GM12878 (cell line): ENCODE results near the gene ELP4. TPM values are rescaled to one million over a fixed set of nuclear protein-coding genes. Genes with fewer than 3 reads are reported as not detected.

Experiments used
- ATAC-seq: fragments of 200-7000 bp; cut with Tn5 transposase; 3 replicates; pipeline ENCODE4 v1.9.1; 2020; ENCODE audit warnings: mild to moderate bottlenecking, moderate library complexity
- BruUV-seq: library from RNA; stranded (reverse); fragments of 400-500 nt; replicated peaks from 2 replicates; lab custom pipeline; 2021; lab: Mats Ljungman, UMichigan
- CTCF ChIA-PET: fragments of 300-600 bp; sonication (Branson Sonifier 250); formaldehyde crosslinking; extraction: SDS; loops from one replicate; lab custom pipeline; 2021; ENCODE audit warnings: inconsistent platforms; lab: Yijun Ruan, JAX
- POLR2A ChIA-PET: fragments of 350-600 bp; formaldehyde crosslinking; extraction: SDS; loops from one replicate; lab custom pipeline; 2021; ENCODE audit warnings: inconsistent platforms; lab: Charles Lee
- RAD21 ChIA-PET: fragments of 300-600 bp; sonication (Branson Sonifier 250); formaldehyde crosslinking; loops from one replicate; lab custom pipeline; 2023; ENCODE audit warnings: antibody characterized with exemption; ENCODE audit not compliant: unreplicated experiment; lab: Charles Lee
- SMC1A ChIA-PET: fragments of 300-600 bp; sonication (Branson Sonifier 250); formaldehyde crosslinking; loops from one replicate; lab custom pipeline; 2023; ENCODE audit not compliant: unreplicated experiment, uncharacterized antibody; lab: Charles Lee
- DNase-seq: peaks from one replicate; pipeline ENCODE4 v3.0.0-alpha.2; 2011; ENCODE audit warnings: low read depth, low spot score
- FAIRE-seq: peaks from 3 replicates; lab custom pipeline; 2011; peaks lifted over from hg19 to GRCh38; lab: Jason Lieb, UNC
- H2AFZ ChIP-seq: 2 replicates; pipeline ENCODE4 v1.6.0; 2011; ENCODE audit warnings: low read depth, low read length, control low read depth; ENCODE audit not compliant: control insufficient read depth
- H3K27ac ChIP-seq: 2 replicates; pipeline ENCODE4 v1.5.1; 2011; ENCODE audit warnings: control low read depth; ENCODE audit not compliant: control insufficient read depth, insufficient read depth
- H3K27me3 ChIP-seq, 2 experiments: replicated peaks in 1 of 2; 2 replicates each; pipeline versions ENCODE4 v1.6.0 to v1.6.1; 2011; ENCODE audit warnings: low read length in 1 of 2; ENCODE audit not compliant: control insufficient read depth in 2 of 2, insufficient read depth in 2 of 2
- H3K36me3 ChIP-seq, 2 experiments: 2 replicates each; pipeline ENCODE4 v1.5.1; 2011; ENCODE audit warnings: low read length in 1 of 2; ENCODE audit not compliant: control insufficient read depth in 2 of 2, insufficient read depth in 2 of 2
- H3K4me1 ChIP-seq: 2 replicates; pipeline ENCODE4 v1.6.1; 2011; ENCODE audit warnings: mild to moderate bottlenecking, low read length, moderate library complexity, mixed read lengths; ENCODE audit not compliant: control insufficient read depth, insufficient read depth
- H3K4me2 ChIP-seq: 2 replicates; pipeline ENCODE4 v1.6.0; 2011; ENCODE audit warnings: control low read depth; ENCODE audit not compliant: control insufficient read depth, insufficient read depth
- H3K4me3 ChIP-seq: fragments of 200-600 bp; sonication (generic); 2 replicates; pipeline ENCODE4 v1.5.1; 2016
- H3K79me2 ChIP-seq: 2 replicates; pipeline ENCODE4 v1.6.0; 2011; ENCODE audit warnings: low read length; ENCODE audit not compliant: control insufficient read depth, insufficient read depth
- H3K9ac ChIP-seq: 2 replicates; pipeline ENCODE4 v1.8.0; 2011; ENCODE audit warnings: low read length, control low read depth, mixed read lengths; ENCODE audit not compliant: control insufficient read depth, insufficient read depth
- H3K9me3 ChIP-seq: replicated peaks from 3 replicates; pipeline ENCODE4 v1.5.1; 2011; ENCODE audit warnings: mild to moderate bottlenecking, low read length; ENCODE audit not compliant: control insufficient read depth, insufficient read depth
- H4K20me1 ChIP-seq: 2 replicates; pipeline ENCODE4 v1.6.0; 2011; ENCODE audit not compliant: control insufficient read depth, insufficient read depth
- CTCF ChIP-seq, 3 experiments: IDR thresholded peaks in 2 of 3; conservative IDR thresholded peaks in 1 of 3; 2 replicates each; pipeline ENCODE4 v1.5.1; 2011; ENCODE audit warnings: low read depth in 3 of 3, low read length in 3 of 3, mild to moderate bottlenecking in 3 of 3, control low read depth in 2 of 3, moderate library complexity in 2 of 3, inconsistent platforms in 1 of 3, mixed read lengths in 1 of 3; ENCODE audit not compliant: control insufficient read depth in 2 of 3, insufficient read depth in 1 of 3; ENCODE audit errors: extremely low read depth in 1 of 3
- PML ChIP-seq: IDR thresholded peaks from 2 replicates; pipeline ENCODE4 v1.6.1; 2012; ENCODE audit warnings: low read length, inconsistent platforms
- PRDM15 ChIP-seq: fragments of 450-650 bp; formaldehyde crosslinking; IDR thresholded peaks from 2 replicates; pipeline ENCODE4 v1.4.0; 2020; ENCODE audit warnings: mild to moderate bottlenecking, moderate library complexity
- REST ChIP-seq: IDR thresholded peaks from 2 replicates; pipeline ENCODE4 v1.6.1; 2012; ENCODE audit warnings: mild to moderate bottlenecking, low read depth, low read length
- USF1 ChIP-seq: IDR thresholded peaks from 2 replicates; pipeline ENCODE4 v1.6.1; 2011; ENCODE audit warnings: borderline replicate concordance, low read depth, mild to moderate bottlenecking, moderate library complexity, mixed read lengths, low read length; ENCODE audit not compliant: insufficient read depth; ENCODE audit errors: extremely low read length
- ZBTB40 ChIP-seq: fragments of 450-650 bp; IDR thresholded peaks from 2 replicates; pipeline ENCODE4 v1.6.1; 2016; ENCODE audit warnings: mild to moderate bottlenecking, moderate library complexity, borderline replicate concordance
- ZNF217 ChIP-seq: fragments of 450-650 bp; IDR thresholded peaks from 2 replicates; pipeline ENCODE4 v1.6.1; 2017; ENCODE audit warnings: antibody characterized with exemption, mild to moderate bottlenecking
- ZNF622 ChIP-seq: fragments of 450-650 bp; IDR thresholded peaks from 2 replicates; pipeline ENCODE4 v1.6.1; 2017; ENCODE audit warnings: mild to moderate bottlenecking, inconsistent platforms
- in situ Hi-C: fragments of 300-500 bp; cut with MboI; formaldehyde crosslinking; loops from 9 replicates; pipeline ENCODE4 v1.14.3; 2018; ENCODE audit warnings: mixed read lengths
- intact Hi-C: fragments of 100-400 bp; cut with micrococcal nuclease; formaldehyde crosslinking; loops from one replicate; pipeline ENCODE4 v1.14.2; 2022; ENCODE audit not compliant: unreplicated experiment
- polyA plus RNA-seq, 11 experiments: library from polyadenylated mRNA; depleted of rRNA in 4 of 11; unstranded in 6 of 11; stranded (reverse) in 5 of 11; fragments of >200 nt; fragmentation: Nextera tagmentation in 4 of 11; fragmentation: Illumina TruSeq in 1 of 11; extraction: Ambion mirVana in 4 of 11; extraction: Trizol in 1 of 11; gene quantifications; 1 replicate in 1 of 11; 2 replicates in 10 of 11; pipeline versions ENCODE4 v1.2.1 to v1.2.3, GENCODE V29; 2011 to 2016; ENCODE audit warnings: inconsistent platforms in 2 of 11, missing spikeins in 2 of 11, low read depth in 1 of 11
- total RNA-seq, 4 experiments: library from RNA; depleted of rRNA in 3 of 4; stranded (reverse); fragments of >200 nt in 3 of 4; fragmentation: Illumina TruSeq in 1 of 4; extraction: Trizol in 1 of 4; gene quantifications; 2 replicates each; pipeline versions ENCODE4 v1.2.1 to v1.2.3, GENCODE V29; 2013 to 2021

ELP4 gene
- total and polyA plus RNA-seq, 10 of the 15 experiments (the other 5 are each of a cell fraction or from before 2014, with no cell fraction given): 17.7 to 36.1 (median 27.0) TPM

- no peaks in the 10 kb centered on the region for H4K20me1 ChIP-seq
- ATAC-seq (no peak), FAIRE-seq (no peak), DNase-seq (no peak)
- RAD21 ChIA-PET: no interaction called here
- H3K4me2 ChIP-seq: no peak overlapping the region
- no peak overlapping the region for H2AFZ ChIP-seq
- intact Hi-C loops (no loop called here), in situ Hi-C loops (no loop called here)
- no peaks in the 10 kb centered on the region for H3K4me1 ChIP-seq
- no peaks in the 10 kb centered on the region for H3K27me3 ChIP-seq
- H3K36me3 ChIP-seq: no peaks in the 10 kb centered on the region
- SMC1A ChIA-PET: no interaction called here
- POLR2A ChIA-PET: no interaction called here
- BruUV-seq: no TSS peak
- no peak overlapping the region for H3K9ac ChIP-seq
- no peak overlapping the region for H3K27ac ChIP-seq
- no peak overlapping the region for H3K4me3 ChIP-seq
- H3K9me3 ChIP-seq: no peaks in the 10 kb centered on the region
- no peaks in the 10 kb centered on the region for H3K79me2 ChIP-seq
- CTCF ChIA-PET: no interaction called here
- TF ChIP-seq PML (no peak), PRDM15 (CRISPR knock-in tag) (no peak), ZBTB40 (no peak), CTCF (IDR thresholded peaks at IDR 0.05 in 2 of 3, conservative IDR thresholded peaks at IDR 0.05 in 1 of 3; ENCODE audit: control insufficient read depth in 2 of 3, extremely low read depth in 1 of 3, insufficient read depth in 1 of 3, low read depth in 3 of 3, low read length in 3 of 3) (no peak), REST (no peak), ZNF217 (no peak), USF1 (no peak), ZNF622 (no peak)
Measured at GRCh38 chr11:31610544-31610943, 101.0 kb downstream of the ELP4 start.
